GM12865 (cell line): ENCODE data around the gene TMCC1.
A peak's percentile ranks its signal among the peaks of the same experiment; 100 is the strongest.

Experiments used
- DNase-seq: peaks from one replicate; pipeline ENCODE4 v3.0.0; 2010; ENCODE audit warnings: low read depth
- H3K4me3 ChIP-seq: 2 replicates; pipeline ENCODE4 v1.5.1; 2011; ENCODE audit warnings: mild to moderate bottlenecking, low read depth, low read length, control low read depth
- CTCF ChIP-seq: IDR thresholded peaks from 2 replicates; pipeline ENCODE4 v1.5.1; 2011; ENCODE audit warnings: low read length, control low read depth, low read depth, inconsistent platforms; ENCODE audit not compliant: insufficient read depth; ENCODE audit errors: missing control alignments

Gene TMCC1

DNA sequence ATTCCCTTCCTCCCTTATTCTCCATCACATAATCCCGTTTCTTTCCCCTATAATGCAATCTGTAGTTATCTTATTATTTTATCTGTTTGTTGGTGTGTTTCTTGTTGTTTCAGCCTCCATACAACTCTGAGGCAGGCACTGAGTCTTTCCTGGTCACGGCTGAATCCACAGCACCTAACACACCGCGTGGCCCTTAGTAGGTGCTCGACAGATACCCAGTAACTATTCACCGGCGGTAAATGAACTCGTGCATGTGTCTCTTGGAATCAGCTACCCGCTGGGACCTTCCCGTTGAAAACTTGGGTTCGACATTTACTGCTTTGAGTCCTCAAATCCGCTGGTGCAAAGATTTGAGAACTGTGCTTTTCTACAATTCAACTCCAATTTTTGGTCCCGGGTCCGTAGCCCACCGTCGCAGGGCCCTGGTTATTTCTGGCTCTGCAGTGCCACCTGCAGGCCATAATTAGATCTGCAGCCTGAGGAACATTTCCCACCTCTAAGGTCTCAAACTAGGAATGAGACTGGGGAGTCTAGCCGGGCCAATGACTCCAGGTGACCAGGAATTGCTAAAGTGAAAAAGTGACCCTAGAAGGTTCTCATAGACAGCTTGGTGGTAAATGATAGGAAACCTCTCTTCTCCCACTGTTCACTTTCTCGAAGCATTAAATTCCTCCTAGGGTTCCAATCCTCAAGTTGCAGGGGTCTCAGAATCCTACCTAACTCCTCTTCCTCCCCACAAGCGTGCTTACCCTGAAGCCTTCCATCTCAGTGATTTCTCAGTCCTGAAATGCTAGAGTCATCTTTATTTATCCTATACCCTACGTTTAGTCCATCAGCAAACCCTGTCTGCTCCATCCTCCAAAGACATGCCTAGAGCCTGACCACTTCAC, 41.0 kb upstream of the TMCC1 start:
- DNase-seq: peak; percentile 30
- H3K4me3 ChIP-seq: no peak overlapping the region
- peak; percentile 78 for TF ChIP-seq CTCF

DNA sequence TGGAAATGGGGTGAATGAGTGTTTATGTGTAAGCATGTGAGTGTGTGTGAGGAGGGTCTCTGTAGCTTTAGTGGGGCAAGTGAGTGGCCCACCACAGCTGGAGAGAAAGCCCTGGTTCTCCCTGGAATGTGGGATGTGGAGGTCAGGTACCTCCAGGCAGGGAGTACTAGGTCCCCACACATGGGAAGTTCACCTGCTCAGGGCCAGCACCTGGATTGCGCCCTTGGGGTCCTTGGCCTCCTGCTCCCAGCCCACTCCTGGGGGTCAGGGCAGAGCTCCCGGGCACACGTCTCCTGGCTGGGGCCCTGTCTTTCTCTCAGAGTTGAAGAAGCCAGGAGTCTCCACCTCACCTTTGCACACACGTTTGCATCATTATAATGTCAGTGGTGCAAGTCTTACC, 40.0 kb upstream of the TMCC1 start:
- TF ChIP-seq CTCF: no peak
- H3K4me3 ChIP-seq: no peak overlapping the region
- no peak for DNase-seq

- H3K4me3 ChIP-seq: no peak overlapping the region
- no peak for DNase-seq
- no peak for TF ChIP-seq CTCF
Observed at GRCh38 chr3:129929383-129929782, 35.9 kb upstream of the TMCC1 start.

GRCh38 chr3:129927072-129927471, 33.6 kb upstream of the TMCC1 start:
- DNase-seq: no peak
- TF ChIP-seq CTCF: no peak
- H3K4me3 ChIP-seq: no peak overlapping the region

DNA sequence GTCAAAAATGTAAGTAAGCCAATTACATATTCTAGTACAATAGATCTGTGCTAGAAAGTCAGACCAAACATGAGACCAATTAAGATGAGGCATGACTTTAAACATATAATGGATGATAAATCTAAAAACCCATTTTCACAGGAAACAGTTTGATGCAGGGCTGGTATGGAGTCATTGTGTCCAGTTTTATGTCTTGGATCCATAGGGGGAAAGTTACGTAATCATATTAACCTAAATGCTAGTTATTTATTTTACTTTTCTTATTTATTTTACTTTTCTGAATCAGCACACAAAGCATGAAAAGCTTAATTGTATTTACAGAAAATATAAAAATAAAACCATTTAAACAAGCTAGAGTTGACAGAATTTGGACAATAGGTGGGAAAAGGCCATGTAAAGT, 26.3 kb upstream of the TMCC1 start:
- DNase-seq: no peak
- no peak for TF ChIP-seq CTCF

DNA sequence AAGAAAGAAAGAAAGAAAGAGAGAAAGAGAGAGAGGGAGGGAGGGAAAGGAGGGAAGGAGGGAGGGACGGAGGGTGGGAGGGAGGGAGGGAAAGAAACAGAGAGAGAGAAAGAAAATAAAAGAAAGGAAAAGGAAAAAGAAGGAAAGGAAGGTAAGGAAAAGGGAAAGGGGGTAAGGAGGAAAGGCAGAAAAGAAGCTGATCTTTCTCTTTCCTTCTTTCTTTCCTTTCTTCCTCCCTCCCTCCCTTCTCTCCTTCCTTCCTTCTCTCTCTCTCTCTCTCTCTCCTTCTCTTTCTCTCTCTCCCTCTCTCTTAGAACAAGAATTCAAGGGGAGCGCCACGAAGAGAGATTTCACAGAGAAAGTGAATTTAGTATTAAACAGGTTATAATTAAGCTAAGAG, 25.8 kb upstream of the TMCC1 start:
- DNase-seq: no peak
- no peak for TF ChIP-seq CTCF
- no peak overlapping the region for H3K4me3 ChIP-seq

More for the DNA sequence above, 26.3 kb upstream of the TMCC1 start:
- H3K4me3 ChIP-seq: no peak overlapping the region

- no peak for TF ChIP-seq CTCF
- no peak for DNase-seq
- no peak overlapping the region for H3K4me3 ChIP-seq
Observed at GRCh38 chr3:129918461-129918860, 24.9 kb upstream of the TMCC1 start.
